Activated CD4-positive, alpha-beta T cell treated with anti-CD3 and anti-CD28 coated beads, Interleukin-2, amount 10 ng/mL, durations not matched to agents 7 days and 5 days (primary cell): ENCODE data around the gene ZNF280B. TPM values are rescaled to one million over a fixed set of nuclear protein-coding genes. Genes with fewer than 3 reads are reported as not detected.
"Not testable (repeated sequence)": the region's sequence is repeated elsewhere in the genome, so short reads cannot be mapped to it uniquely, and the experiment has no call there.

Experiments used
- CTCF ChIA-PET: fragments of 350-600 bp; sonication (Branson Sonifier 250); formaldehyde crosslinking; loops from one replicate; lab custom pipeline; 2021; ENCODE audit warnings: antibody characterized with exemption; lab: Charles Lee
- POLR2A ChIA-PET: fragments of 350-600 bp; sonication (Branson Sonifier 250); formaldehyde crosslinking; loops from one replicate; lab custom pipeline; 2021; ENCODE audit warnings: antibody characterized with exemption; lab: Charles Lee
- DNase-seq: peaks from one replicate; pipeline ENCODE4 v3.0.0-alpha.2; 2020
- H3K27ac Mint-ChIP-seq: one replicate; pipeline ENCODE4 v1.8.0; 2021; ENCODE audit warnings: mild to moderate bottlenecking, moderate library complexity, mixed read lengths
- H3K27me3 Mint-ChIP-seq: one replicate; pipeline ENCODE4 v1.8.0; 2021; ENCODE audit warnings: mixed read lengths
- H3K36me3 Mint-ChIP-seq: one replicate; pipeline ENCODE4 v1.8.0; 2021; ENCODE audit warnings: low read depth, mixed read lengths
- H3K4me1 Mint-ChIP-seq: one replicate; pipeline ENCODE4 v1.8.0; 2021; ENCODE audit warnings: mixed read lengths
- H3K4me3 Mint-ChIP-seq: one replicate; pipeline ENCODE4 v1.8.0; 2021; ENCODE audit warnings: mild to moderate bottlenecking, moderate library complexity, mixed read lengths
- H3K9me3 Mint-ChIP-seq: one replicate; pipeline ENCODE4 v1.8.0; 2021; ENCODE audit warnings: mixed read lengths
- total RNA-seq, 2 experiments: library from RNA; stranded (reverse); gene quantifications; one replicate each; pipeline ENCODE4 v1.2.3, GENCODE V29; 2021

ZNF280B gene
- total RNA-seq, 2 experiments from 2014 or later, result 1.9 to 2.5 TPM

- peaks cover 37% of the 10 kb centered on the region for H3K27me3 Mint-ChIP-seq
- no peak for DNase-seq
- H3K4me1 Mint-ChIP-seq, result peaks cover 5% of the 10 kb centered on the region
- H3K27ac Mint-ChIP-seq, result no peak overlapping the region
- ChIA-PET CTCF (no interaction called here), POLR2A (no interaction called here)
- H3K4me3 Mint-ChIP-seq, result no peak overlapping the region
- peaks cover 7% of the 10 kb centered on the region for H3K36me3 Mint-ChIP-seq
- peaks cover 14% of the 10 kb centered on the region for H3K9me3 Mint-ChIP-seq
Measured at GRCh38 chr22:22513619-22514018, 5.1 kb upstream of the ZNF280B start.

- Mint-ChIP-seq H3K4me1 (peaks cover 7% of the 10 kb centered on the region), H3K36me3 (peaks cover 7% of the 10 kb centered on the region), H3K27me3 (peaks cover 37% of the 10 kb centered on the region), H3K9me3 (peaks cover 14% of the 10 kb centered on the region), H3K27ac (no peak overlapping the region), H3K4me3 (no peak overlapping the region)
- POLR2A ChIA-PET, result no interaction called here
- CTCF ChIA-PET, result no interaction called here
- DNase-seq, result no peak
Measured at GRCh38 chr22:22512951-22513350, 4.4 kb upstream of the ZNF280B start.

- POLR2A ChIA-PET, CTCF ChIA-PET: not testable (repeated sequence)
Measured at GRCh38 chr22:22510833-22511232, 2.3 kb upstream of the ZNF280B start.

GRCh38 chr22:22509912-22510311, 1.4 kb upstream of the ZNF280B start:
- Mint-ChIP-seq H3K27me3 (peaks cover 20% of the 10 kb centered on the region), H3K36me3 (peaks cover 14% of the 10 kb centered on the region), H3K9me3 (peaks cover 14% of the 10 kb centered on the region), H3K4me1 (peaks cover 12% of the 10 kb centered on the region)
- DNase-seq, H3K4me3 Mint-ChIP-seq, H3K27ac Mint-ChIP-seq, CTCF ChIA-PET, POLR2A ChIA-PET: not testable (repeated sequence)

More at GRCh38 chr22:22510833-22511232, 2.3 kb upstream of the ZNF280B start:
- Mint-ChIP-seq H3K36me3 (peaks cover 12% of the 10 kb centered on the region), H3K27me3 (peaks cover 28% of the 10 kb centered on the region), H3K9me3 (peaks cover 14% of the 10 kb centered on the region), H3K4me1 (peaks cover 12% of the 10 kb centered on the region)
- H3K27ac Mint-ChIP-seq, H3K4me3 Mint-ChIP-seq, DNase-seq: not testable (repeated sequence)

GRCh38 chr22:22507743-22508273, 734 bp downstream of the ZNF280B start:
- ChIA-PET CTCF (interaction anchor here (0.9 to 1.5 kb wide), 2 partner anchors 8 to 12 kb away, joined by 3 to 7 read pairs; partner anchors contain the start of gene ZNF280A), POLR2A (no interaction called here)
- peak overlapping the region; percentile 79 for H3K4me3 Mint-ChIP-seq
- no peak for DNase-seq
- H3K27me3 Mint-ChIP-seq, result peaks cover 16% of the 10 kb centered on the region
- H3K27ac Mint-ChIP-seq, result no peak overlapping the region
- peaks cover 14% of the 10 kb centered on the region for H3K9me3 Mint-ChIP-seq
- H3K36me3 Mint-ChIP-seq, result peaks cover 14% of the 10 kb centered on the region
- H3K4me1 Mint-ChIP-seq, result peaks cover 12% of the 10 kb centered on the region

- Mint-ChIP-seq H3K36me3 (peaks cover 14% of the 10 kb centered on the region), H3K4me1 (peaks cover 12% of the 10 kb centered on the region), H3K9me3 (peaks cover 14% of the 10 kb centered on the region), H3K27me3 (peaks cover 5% of the 10 kb centered on the region), H3K27ac (no peak overlapping the region), H3K4me3 (no peak overlapping the region)
- DNase-seq, result no peak
- ChIA-PET POLR2A (no interaction called here), CTCF (interaction anchor here (0.6 to 0.9 kb wide), 2 partner anchors 9 to 196 kb away, joined by 3 read pairs; no protein-coding TSS in a partner anchor)
Measured at GRCh38 chr22:22506736-22507135, 1.8 kb downstream of the ZNF280B start.

GRCh38 chr22:22498267-22498666, 10.3 kb downstream of the ZNF280B start:
- POLR2A ChIA-PET, result no interaction called here
- no peaks in the 10 kb centered on the region for H3K36me3 Mint-ChIP-seq

GRCh38 chr22:22491589-22491988, 17.0 kb downstream of the ZNF280B start:
- CTCF ChIA-PET, result not testable (repeated sequence)

More at GRCh38 chr22:22498267-22498666, 10.3 kb downstream of the ZNF280B start:
- H3K9me3 Mint-ChIP-seq, result no peaks in the 10 kb centered on the region
- H3K4me3 Mint-ChIP-seq, result no peak overlapping the region
- H3K4me1 Mint-ChIP-seq, result no peaks in the 10 kb centered on the region
- DNase-seq, result no peak
- H3K27me3 Mint-ChIP-seq, result no peaks in the 10 kb centered on the region
- no peak overlapping the region for H3K27ac Mint-ChIP-seq
- CTCF ChIA-PET, result interaction anchor here (0.6 kb wide), 1 partner anchor 44 kb away, joined by 3 read pairs; no protein-coding TSS in a partner anchor

GRCh38 chr22:22488736-22489135, 19.8 kb downstream of the ZNF280B start:
- CTCF ChIA-PET, result interaction anchor here (0.8 to 1.2 kb wide), 2 partner anchors 16 to 293 kb away, joined by 3 to 4 read pairs; no protein-coding TSS in a partner anchor
- POLR2A ChIA-PET, result no interaction called here
- Mint-ChIP-seq H3K4me3 (no peak overlapping the region), H3K27me3 (no peaks in the 10 kb centered on the region), H3K4me1 (no peaks in the 10 kb centered on the region), H3K27ac (no peak overlapping the region), H3K9me3 (no peaks in the 10 kb centered on the region), H3K36me3 (peaks cover 3% of the 10 kb centered on the region)
- no peak for DNase-seq

More at GRCh38 chr22:22491589-22491988, 17.0 kb downstream of the ZNF280B start:
- H3K36me3 Mint-ChIP-seq, POLR2A ChIA-PET, H3K27ac Mint-ChIP-seq, H3K9me3 Mint-ChIP-seq, DNase-seq, H3K4me3 Mint-ChIP-seq, H3K27me3 Mint-ChIP-seq, H3K4me1 Mint-ChIP-seq: not testable (repeated sequence)

GRCh38 chr22:22487869-22488597, 20.5 kb downstream of the ZNF280B start:
- no peaks in the 10 kb centered on the region for H3K4me1 Mint-ChIP-seq
- H3K27me3 Mint-ChIP-seq, result no peaks in the 10 kb centered on the region
- ChIA-PET CTCF (interaction anchor here (1.2 kb wide), 1 partner anchor 292 kb away, joined by 3 read pairs; no protein-coding TSS in a partner anchor), POLR2A (no interaction called here)
- no peaks in the 10 kb centered on the region for H3K9me3 Mint-ChIP-seq
- H3K4me3 Mint-ChIP-seq, result no peak overlapping the region
- no peak overlapping the region for H3K27ac Mint-ChIP-seq
- peaks cover 3% of the 10 kb centered on the region for H3K36me3 Mint-ChIP-seq
- no peak for DNase-seq

GRCh38 chr22:22487059-22487458, 21.5 kb downstream of the ZNF280B start:
- Mint-ChIP-seq H3K27ac (no peak overlapping the region), H3K4me1 (no peaks in the 10 kb centered on the region), H3K4me3 (no peak overlapping the region), H3K27me3 (no peaks in the 10 kb centered on the region), H3K36me3 (peaks cover 3% of the 10 kb centered on the region), H3K9me3 (no peaks in the 10 kb centered on the region)
- no peak for DNase-seq
- ChIA-PET CTCF (no interaction called here), POLR2A (no interaction called here)

GRCh38 chr22:22486132-22486899, 22.2 kb downstream of the ZNF280B start:
- ChIA-PET POLR2A (no interaction called here), CTCF (interaction anchor here (0.5 kb wide), 1 partner anchor 94 kb away, joined by 3 read pairs; no protein-coding TSS in a partner anchor)
- Mint-ChIP-seq H3K9me3 (no peaks in the 10 kb centered on the region), H3K4me3 (no peak overlapping the region), H3K27me3 (no peaks in the 10 kb centered on the region), H3K27ac (no peak overlapping the region), H3K36me3 (peaks cover 3% of the 10 kb centered on the region), H3K4me1 (no peaks in the 10 kb centered on the region)
- DNase-seq, result no peak
